ENCODE results near the gene NSD2. TPM values are rescaled to one million over a fixed set of nuclear protein-coding genes. Genes with fewer than 3 reads are reported as not detected.
"Not testable (repeated sequence)": the region's sequence is repeated elsewhere in the genome, so short reads cannot be mapped to it uniquely, and the experiment has no call there.

Gene NSD2
- total RNA-seq, result 196 and 203 TPM in 2 replicates

GRCh38 chr4:1870578-1871443, at the start of gene NSD2:
Gene NSD2 (plus strand): TSS chr4:1871393. CDS start chr4:1900655, 29,262 bp downstream.
- intact Hi-C loops (cut with micrococcal nuclease), result loop anchor here (1.0 to 5.0 kb wide), 12 partner anchors 15 to 1091 kb away; partner anchors contain the start of genes CFAP99, FGFRL1, GRK4 and HAUS3

GRCh38 chr4:1821679-1822567, 49.3 kb upstream of the NSD2 start:
- intact Hi-C loops (cut with micrococcal nuclease), result no loop called here

- intact Hi-C loops (cut with micrococcal nuclease), result no loop called here
These were observed 48.3 kb upstream of the NSD2 start for GRCh38 chr4:1822568-1823544.

- intact Hi-C loops (cut with micrococcal nuclease), result no loop called here
These were observed 47.7 kb upstream of the NSD2 start for GRCh38 chr4:1823545-1823932.

GRCh38 chr4:1824746-1825145, 46.4 kb upstream of the NSD2 start:
- intact Hi-C loops (cut with micrococcal nuclease), result no loop called here

GRCh38 chr4:1825326-1825725, 45.9 kb upstream of the NSD2 start:
- intact Hi-C loops (cut with micrococcal nuclease), result no loop called here

GRCh38 chr4:1826531-1827350, 44.5 kb upstream of the NSD2 start:
- intact Hi-C loops (cut with micrococcal nuclease), result no loop called here

GRCh38 chr4:1830234-1830633, 41.0 kb upstream of the NSD2 start:
- intact Hi-C loops (cut with micrococcal nuclease), result no loop called here

GRCh38 chr4:1830642-1831228, 40.5 kb upstream of the NSD2 start:
- intact Hi-C loops (cut with micrococcal nuclease), result no loop called here

- intact Hi-C loops (cut with micrococcal nuclease), result no loop called here
These were observed 39.9 kb upstream of the NSD2 start for GRCh38 chr4:1831331-1831730.

GRCh38 chr4:1832690-1833089, 38.5 kb upstream of the NSD2 start:
- intact Hi-C loops (cut with micrococcal nuclease), result no loop called here

GRCh38 chr4:1833307-1834046, 37.7 kb upstream of the NSD2 start:
- intact Hi-C loops (cut with micrococcal nuclease), result no loop called here

- intact Hi-C loops (cut with micrococcal nuclease), result no loop called here
These were observed 37.0 kb upstream of the NSD2 start for GRCh38 chr4:1834047-1834775.

GRCh38 chr4:1835836-1836235, 35.4 kb upstream of the NSD2 start:
- intact Hi-C loops (cut with micrococcal nuclease), result not testable (repeated sequence)

- intact Hi-C loops (cut with micrococcal nuclease), result no loop called here
These were observed 34.5 kb upstream of the NSD2 start for GRCh38 chr4:1836650-1837049.

- intact Hi-C loops (cut with micrococcal nuclease), result no loop called here
These were observed 34.1 kb upstream of the NSD2 start for GRCh38 chr4:1837069-1837468.

GRCh38 chr4:1839282-1839681, 31.9 kb upstream of the NSD2 start:
- intact Hi-C loops (cut with micrococcal nuclease), result no loop called here

- intact Hi-C loops (cut with micrococcal nuclease), result no loop called here
These were observed 29.8 kb upstream of the NSD2 start for GRCh38 chr4:1841201-1841886.
